IPS-18c (cell line): ENCODE results near the gene CTBP2.

Experiments
- H3K4me3 ChIP-seq: 2 replicates; pipeline ENCODE4 v1.7.0; 2013; ENCODE audit warnings: low read depth, mild to moderate bottlenecking, low read length, moderate library complexity; ENCODE audit not compliant: insufficient read depth
- H3K9me3 ChIP-seq: one replicate; pipeline ENCODE4 v1.6.1; 2013; ENCODE audit warnings: mild to moderate bottlenecking, low read length, moderate library complexity; ENCODE audit not compliant: control insufficient read depth, insufficient read depth

Gene CTBP2

DNA sequence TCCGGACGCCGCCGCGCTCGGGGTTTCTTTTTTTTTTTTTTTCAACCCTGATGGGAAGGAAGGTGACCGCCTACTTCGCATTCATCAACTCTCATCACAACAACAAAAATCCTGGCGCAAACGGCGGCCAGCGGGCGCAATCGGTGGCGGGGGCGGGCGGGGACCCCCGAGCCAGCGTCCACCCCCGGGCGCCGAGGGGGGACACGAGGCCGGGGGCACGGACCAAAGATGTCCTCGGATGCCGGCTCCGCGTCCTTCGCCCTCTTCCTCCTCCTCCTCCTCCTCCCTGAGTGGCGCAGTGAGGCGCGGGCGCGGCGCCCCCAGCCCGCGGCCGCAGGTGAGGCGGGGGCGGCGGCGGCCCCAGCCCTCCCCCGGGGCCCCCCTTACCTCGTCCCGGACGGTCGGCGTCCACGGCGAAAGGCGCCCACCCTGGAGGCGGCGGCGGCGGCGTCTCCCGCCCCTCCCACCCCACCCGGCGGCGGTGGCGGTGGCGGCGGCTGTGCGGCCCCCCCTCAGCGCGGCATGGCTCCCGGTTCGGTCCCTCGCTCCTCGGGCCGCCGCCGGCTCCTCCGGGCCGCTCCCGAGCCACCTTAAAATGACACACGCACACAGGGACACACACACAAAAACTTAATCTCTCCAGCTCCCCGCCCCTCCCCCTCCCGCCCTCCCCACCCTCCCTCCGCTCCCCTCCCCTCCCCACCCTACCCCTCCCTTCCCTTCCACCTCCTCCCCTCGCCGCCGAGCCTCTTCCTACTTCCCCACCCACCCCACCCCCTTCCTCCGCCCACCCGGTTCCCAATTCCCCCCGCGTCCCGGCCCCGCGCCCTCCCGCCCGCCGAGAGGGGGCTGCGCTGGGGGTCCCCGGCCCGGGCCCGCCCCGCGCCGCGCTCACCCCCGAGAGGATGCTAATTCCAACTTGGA is at the start of gene CTBP2:
Gene CTBP2 (minus strand): TSS at position 632 of the 924 bp plus-strand sequence.
- peak within 1 kb of the TSS; percentile 75 for H3K4me3 ChIP-seq
- no peaks in the 10 kb centered on the region for H3K9me3 ChIP-seq

- no peaks in the 10 kb centered on the region for H3K9me3 ChIP-seq
- no peak overlapping the region for H3K4me3 ChIP-seq
These were observed 49.4 kb upstream of the CTBP2 start for GRCh38 chr10:125209591-125210355.

DNA sequence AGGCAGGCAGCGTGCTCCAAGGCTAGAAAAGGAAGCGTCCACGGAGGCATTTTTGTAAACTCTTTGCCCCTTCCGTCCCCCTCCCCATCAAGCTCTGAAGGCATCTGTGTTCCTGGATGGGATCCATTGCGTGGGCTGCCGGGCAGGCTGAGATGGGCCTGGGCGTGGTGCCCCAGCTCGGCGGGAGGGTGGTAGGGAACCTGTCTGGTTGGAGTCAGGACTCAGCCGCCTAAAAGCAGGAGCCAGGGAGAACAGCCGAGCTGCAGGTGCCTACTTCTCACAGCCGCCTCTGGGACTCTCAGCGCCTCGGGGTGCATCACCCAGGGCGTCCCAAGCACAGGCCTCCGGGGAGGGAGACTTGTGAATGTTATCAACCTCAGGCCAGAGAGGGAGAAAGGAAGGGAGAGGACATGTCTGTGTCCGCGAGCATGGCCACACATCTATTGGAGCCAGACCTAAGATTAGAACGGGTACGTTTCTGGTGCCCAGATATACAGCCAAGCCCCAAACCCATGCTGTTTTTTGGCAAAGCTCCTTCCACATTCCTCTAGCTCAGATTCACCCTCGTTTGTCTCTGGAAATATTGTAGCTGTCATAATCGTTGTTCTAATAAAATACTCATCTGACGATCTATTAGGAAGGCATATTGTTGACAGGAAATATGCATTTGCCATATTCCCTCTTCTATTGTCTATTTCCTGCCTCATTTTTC is 48.6 kb upstream of the CTBP2 start:
- H3K9me3 ChIP-seq: no peaks in the 10 kb centered on the region

DNA sequence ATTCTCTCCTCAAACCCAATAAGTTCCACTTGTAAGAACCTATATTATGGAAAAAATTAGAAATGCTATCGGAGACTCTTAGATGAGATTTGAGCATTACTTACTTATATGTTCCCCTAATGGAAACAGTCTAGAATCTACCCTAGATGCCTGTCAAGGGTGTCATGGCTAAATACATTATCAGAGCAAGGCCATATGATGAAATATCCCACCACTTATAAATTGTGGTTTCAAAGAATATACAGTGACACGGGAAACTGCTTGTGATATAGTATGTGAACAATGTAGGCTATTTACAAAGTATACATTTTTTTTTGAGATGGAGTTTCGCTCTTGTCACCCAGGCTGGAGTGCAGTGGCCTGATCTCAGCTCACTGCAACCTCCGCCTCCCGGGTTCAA is 46.3 kb upstream of the CTBP2 start:
- Histone ChIP-seq H3K4me3 (no peak overlapping the region), H3K9me3 (no peaks in the 10 kb centered on the region)

More for the DNA sequence above, 48.6 kb upstream of the CTBP2 start:
- H3K4me3 ChIP-seq: no peak overlapping the region

DNA sequence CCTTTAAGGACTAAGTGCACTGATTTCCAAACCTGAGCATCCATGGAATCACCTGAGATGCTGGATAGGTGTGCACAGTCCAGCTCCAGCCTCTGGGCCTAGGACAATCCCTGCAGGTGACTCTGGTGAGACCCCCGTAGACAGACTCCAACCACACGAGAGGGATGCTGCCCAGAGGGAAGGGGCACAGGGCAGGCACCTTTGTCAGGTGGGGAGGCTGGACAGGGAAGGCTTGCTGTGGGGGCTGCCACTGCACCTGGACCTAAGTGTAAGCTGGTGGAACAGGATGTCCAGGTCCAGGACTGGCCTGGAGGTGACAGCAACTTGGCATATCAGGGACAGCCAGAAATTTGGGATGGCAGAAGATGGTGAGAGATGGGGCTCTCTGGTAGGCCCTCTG is 45.1 kb upstream of the CTBP2 start:
- H3K9me3 ChIP-seq: no peaks in the 10 kb centered on the region
- no peak overlapping the region for H3K4me3 ChIP-seq

DNA sequence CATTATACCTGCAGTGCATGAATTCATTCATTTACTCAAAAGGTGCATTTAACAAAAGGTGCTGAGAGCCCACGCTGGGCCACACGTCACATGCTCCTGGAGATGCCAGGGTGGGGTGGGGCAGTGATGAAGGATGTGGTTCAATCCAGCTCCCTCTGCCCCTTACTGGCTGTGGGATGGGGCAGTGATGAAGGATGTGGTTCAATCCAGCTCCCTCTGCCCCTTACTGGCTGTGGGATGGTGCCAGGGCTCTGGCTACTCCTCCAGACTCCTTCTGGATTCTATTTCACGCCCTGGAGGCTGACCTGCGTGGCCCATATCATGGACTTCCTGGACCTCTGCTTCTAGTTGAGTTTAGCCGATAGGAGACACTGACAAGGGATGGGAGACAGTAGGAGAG is 44.0 kb upstream of the CTBP2 start:
- H3K9me3 ChIP-seq: no peaks in the 10 kb centered on the region
- H3K4me3 ChIP-seq: no peak overlapping the region

DNA sequence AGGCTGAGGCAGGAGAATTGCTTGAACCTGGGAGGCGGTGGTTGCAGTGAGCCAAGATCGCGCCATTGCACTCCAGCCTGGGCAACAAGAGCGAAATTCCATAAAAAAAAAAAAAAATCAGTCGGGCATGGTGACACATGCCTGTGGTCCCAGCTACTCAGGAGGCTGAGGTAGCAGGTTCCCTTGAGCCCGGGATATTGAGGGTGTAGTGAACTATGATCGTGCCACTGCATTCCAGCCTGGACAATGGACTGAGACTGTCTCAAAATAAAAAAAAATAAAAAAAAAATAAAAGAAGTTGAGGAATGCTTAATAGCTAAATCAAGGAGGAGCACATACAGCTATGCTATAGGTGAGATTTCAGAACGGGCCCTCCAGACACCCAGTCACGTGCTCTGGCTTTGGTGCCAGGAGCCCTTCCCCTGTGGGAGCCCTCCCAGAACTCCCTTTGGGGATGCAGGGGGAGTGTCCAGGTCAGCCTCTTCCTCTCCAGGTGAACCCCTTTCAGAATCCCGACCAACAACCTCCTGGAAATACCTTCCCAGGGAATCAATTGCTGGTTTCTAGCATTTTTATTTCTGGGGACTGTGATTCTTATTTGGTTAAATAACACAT is 42.9 kb upstream of the CTBP2 start:
- Histone ChIP-seq H3K9me3 (no peaks in the 10 kb centered on the region), H3K4me3 (no peak overlapping the region)

DNA sequence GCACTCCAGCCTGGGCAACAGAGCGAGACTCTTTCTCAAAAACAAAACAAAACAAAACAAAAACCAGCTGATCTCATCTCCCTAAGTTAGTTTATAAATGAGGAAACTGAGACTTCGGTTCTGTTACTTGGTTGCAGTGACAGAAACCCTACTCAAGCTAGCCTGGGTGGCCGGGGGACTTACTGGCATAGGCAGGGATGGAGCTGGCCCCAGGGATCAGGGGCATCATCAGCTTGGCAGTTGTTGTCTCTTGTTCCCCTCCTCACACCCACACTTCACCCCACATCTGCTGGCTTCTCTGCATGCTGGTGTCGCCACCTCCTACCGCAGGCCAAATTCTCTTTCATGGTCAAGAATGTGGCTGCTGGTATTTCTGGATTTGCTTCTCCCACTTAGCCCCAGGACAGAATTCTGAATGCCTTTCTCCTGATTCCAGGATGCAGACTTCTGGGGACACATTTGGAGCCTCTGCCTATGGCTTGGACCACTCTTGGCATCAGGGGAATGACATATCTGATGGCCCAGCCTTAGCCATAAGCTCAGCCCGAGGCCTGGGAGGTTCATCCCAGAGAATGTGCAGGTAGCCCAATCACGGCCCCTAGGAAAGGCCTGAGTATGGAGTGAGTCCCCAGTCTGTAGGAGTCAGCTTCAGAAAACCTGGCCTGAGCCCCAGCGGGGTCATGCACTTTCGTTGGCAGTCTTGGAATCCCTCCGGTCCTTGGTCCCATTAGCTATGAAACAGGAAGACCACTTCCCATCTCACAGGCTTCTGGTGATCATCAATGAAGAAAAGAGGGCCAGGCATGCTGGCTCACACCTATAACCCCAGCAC is 41.6 kb upstream of the CTBP2 start:
- Histone ChIP-seq H3K4me3 (no peak overlapping the region), H3K9me3 (no peaks in the 10 kb centered on the region)

- Histone ChIP-seq H3K4me3 (no peak overlapping the region), H3K9me3 (no peaks in the 10 kb centered on the region)
These were observed 40.8 kb upstream of the CTBP2 start for GRCh38 chr10:125201108-125201524.

DNA sequence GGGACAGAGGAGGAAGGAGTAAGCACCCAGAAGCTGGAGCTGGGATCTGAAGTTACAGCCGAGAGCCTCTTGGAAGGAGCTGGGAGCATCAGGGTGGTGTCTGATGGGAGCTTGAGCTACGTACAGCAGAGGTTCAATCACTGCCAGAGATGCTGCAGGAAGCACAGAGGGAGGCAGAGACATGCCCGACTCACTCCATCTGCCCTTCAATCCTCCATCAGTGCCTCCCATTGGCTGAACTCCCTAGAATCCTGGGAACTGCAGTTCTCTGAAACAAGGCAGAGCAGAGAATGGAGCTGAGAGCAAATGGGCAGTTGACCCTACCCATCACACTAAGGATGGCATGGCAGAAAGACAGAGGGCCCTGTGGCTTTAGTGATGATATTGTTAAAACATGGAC is 40.0 kb upstream of the CTBP2 start:
- no peak overlapping the region for H3K4me3 ChIP-seq
- no peaks in the 10 kb centered on the region for H3K9me3 ChIP-seq

GRCh38 chr10:125199270-125199669 is 38.9 kb upstream of the CTBP2 start:
- Histone ChIP-seq H3K4me3 (no peak overlapping the region), H3K9me3 (no peaks in the 10 kb centered on the region)

GRCh38 chr10:125194814-125195213 is 34.5 kb upstream of the CTBP2 start:
- Histone ChIP-seq H3K4me3 (no peak overlapping the region), H3K9me3 (no peaks in the 10 kb centered on the region)

GRCh38 chr10:125193306-125193877 is 33.0 kb upstream of the CTBP2 start:
- Histone ChIP-seq H3K9me3 (no peaks in the 10 kb centered on the region), H3K4me3 (no peak overlapping the region)

- Histone ChIP-seq H3K9me3 (no peaks in the 10 kb centered on the region), H3K4me3 (no peak overlapping the region)
These were observed 32.3 kb upstream of the CTBP2 start for GRCh38 chr10:125192620-125193019.

DNA sequence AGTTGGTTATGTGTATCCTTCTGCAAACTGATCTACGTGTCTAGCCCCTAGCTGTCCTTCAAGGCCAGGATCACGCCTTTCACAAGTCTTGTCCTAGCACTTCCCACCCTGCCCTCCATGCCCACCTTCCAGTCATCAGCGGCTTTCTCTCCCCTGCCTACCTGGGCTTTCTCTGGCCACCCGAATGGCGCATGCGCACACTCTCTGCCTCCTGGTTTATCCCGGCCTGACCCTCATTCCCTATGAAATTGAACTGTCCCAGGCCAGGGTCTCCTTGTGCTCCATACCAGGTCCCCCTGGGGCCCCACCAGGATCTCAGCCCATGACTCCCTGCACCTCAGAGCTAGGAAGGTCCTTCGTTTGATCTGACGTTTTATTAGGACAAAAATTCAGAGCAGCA is 31.6 kb upstream of the CTBP2 start:
- no peaks in the 10 kb centered on the region for H3K9me3 ChIP-seq
- no peak overlapping the region for H3K4me3 ChIP-seq

DNA sequence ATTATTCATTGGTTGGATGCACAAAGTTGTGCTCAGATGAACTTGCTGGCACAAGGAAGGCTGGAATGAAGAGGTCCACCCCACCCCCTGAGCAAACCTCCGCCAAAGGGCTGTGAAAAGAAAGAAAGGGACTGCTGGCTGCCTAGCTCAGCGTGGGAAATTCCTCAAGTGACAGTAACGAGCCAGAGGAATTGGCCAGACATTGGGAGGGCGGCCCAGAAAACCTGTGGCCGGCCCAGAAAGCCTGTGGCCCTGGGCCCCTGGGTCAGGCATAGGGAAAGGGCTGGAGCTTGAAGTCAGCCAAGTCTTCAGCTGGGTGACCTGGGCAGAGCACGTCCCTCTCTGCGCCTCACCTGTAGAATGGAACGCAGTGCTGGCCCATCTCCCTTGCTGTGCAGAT is 30.6 kb upstream of the CTBP2 start:
- Histone ChIP-seq H3K4me3 (no peak overlapping the region), H3K9me3 (no peaks in the 10 kb centered on the region)
